CMK (cell line): ENCODE measurements around the gene POLR2C.
"Not testable (repeated sequence)": the region's sequence is repeated elsewhere in the genome, so short reads cannot be mapped to it uniquely, and the experiment has no call there.

Experiments
- DNase-seq: peaks from one replicate; pipeline ENCODE4 v3.0.0-alpha.2; 2010; ENCODE audit warnings: low read depth

POLR2C gene

DNA sequence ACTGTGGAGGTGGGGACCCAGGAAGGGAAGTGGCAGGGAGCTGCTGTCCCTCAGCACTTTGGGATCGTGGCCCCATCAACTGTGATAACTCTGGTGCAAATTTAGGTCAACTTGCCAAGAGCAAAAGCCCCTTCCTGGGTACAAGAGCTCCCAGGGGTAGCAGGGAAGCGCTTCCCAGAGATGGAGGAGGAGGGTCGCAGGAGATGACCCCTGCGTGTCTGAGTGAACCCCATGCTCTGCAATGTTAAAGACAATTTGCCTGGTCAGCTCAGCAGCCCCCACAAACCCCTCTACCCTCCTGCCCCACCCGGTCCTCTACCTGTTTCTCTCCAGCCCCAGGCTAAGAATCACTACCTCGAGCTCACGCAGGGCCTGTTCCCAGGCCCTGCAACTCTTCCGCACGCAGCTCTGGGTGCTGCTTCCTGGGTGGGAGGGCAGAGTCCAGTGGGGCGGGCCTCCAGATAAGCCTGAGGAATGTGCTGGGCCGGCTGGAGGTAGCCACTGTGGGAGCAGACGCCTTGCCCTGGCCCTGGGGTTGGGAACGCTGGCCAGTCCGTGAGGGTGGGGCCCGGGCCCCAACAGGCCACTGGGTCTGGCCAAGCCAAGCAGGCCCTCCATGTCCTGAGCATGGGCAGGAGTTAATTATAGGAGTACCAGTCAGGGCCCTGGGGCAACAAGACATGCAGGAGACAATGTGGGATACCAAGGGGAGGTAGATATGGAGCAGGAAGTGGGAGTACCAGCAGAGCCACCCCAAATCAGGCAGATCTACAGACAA is 17.7 kb downstream of the POLR2C start:
- no peak for DNase-seq

DNA sequence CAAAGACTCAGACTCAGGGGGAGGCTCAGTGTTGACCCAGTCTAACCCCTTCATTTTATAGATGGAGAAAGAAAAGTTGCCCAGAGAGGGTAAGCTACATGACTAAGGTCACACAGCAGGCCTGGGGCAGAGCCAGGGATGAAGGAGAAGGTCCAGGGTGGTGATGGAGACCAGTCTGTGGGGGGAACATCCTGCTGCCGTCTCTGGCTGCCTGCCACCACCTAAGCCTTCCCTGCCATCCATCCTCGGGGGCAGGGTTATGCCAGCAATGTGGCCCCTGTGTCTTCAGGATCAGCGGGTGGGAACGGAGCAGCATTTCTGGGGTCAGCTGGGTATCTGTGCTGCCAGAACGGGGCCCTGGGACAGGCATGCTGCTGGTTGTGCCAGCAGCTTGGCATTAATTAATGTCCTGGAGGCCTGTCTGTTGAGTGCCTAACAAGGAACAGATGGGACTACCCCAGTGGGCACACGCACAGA is 18.3 kb downstream of the POLR2C start:
- no peak for DNase-seq

DNA sequence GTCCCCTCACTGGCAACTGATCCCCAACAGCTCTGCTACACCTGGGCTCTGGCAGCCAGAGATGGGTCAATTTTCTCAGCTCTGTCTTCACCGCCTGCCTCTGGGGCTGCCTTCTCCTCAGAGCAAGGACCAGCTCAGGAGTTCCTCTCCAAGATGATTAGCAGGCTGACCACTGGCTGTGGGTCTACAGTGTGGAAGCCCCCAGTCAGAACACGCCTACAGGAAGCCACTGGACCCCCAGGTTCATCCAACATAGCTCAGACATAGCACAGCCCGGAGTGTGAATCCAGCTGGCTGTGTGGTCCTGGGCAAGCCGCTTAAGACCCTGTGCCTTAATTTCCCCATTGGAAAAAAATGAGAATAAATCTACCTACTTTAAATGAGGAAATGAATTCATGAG is 18.9 kb downstream of the POLR2C start:
- DNase-seq: no peak

DNA sequence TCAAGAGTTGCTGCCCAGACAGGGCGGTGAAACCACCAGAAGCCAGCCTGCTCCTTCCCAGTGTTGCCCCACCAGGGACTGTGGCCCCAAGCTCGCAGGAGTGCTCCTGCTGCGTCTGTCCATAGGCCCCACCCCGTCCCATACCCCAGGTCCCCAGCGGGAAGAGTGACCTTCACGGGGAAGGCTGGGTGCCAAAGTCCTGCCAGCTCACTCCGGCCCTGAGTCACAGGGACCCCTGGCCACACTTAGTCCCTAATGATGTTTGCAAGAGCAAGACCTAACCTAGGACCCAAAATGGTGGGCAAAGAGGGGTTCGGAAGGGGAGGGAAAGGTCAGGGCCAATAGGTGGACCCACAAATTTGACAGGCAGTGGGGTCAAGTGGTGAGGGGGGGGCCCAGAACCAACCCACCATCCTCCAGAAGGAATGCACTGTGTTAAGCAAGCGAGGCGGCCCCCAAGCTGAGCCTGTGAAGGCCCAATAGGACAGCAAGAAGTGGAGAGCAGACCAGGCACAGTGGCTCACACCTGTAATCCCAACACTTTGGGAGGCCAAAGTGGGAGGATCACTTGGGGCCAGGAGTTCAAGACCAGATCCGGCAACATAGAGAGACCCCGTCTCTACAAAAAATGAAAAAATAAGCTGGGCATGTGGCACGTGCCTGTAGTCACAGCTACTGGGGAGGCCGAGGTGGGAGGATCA is 20.5 kb downstream of the POLR2C start:
- no peak for DNase-seq

DNA sequence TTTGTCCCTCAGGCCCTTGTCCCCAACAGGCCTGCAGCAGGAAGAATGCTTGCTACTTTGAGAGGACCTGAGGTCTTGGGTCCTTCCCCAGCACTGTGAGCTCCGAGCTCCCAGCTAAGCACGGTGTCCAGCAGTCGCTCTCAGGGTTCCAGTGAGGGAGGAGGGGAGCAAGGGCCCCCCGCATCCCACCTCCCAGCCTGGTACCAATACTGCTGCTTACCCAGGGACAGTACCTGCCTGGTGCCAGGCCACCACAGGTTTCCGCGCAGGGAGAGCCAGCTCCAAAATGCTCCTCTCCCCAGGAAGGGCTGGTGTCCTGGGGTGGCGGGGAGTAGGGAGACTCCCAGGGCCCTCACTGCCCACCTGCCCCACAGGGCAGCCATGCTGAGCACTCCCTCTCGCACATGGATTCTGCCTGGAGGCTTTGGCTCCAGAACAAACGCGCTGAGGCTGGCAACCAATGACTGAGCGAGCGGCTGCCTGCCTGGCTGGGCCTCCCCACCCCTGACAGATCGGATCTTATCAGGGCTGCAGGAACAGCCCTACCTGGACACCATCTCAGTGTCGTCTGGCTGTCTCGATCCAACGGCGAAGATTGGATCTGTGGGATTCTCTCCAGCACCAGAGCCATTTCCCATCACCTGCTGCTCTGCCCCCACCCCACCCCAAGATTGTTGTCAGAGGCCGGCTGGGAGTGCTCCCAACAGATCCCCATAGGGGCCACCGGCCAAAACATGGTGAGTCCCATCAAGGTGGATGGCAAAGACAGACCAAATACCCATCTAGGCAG is 21.4 kb downstream of the POLR2C start:
- no peak for DNase-seq

DNA sequence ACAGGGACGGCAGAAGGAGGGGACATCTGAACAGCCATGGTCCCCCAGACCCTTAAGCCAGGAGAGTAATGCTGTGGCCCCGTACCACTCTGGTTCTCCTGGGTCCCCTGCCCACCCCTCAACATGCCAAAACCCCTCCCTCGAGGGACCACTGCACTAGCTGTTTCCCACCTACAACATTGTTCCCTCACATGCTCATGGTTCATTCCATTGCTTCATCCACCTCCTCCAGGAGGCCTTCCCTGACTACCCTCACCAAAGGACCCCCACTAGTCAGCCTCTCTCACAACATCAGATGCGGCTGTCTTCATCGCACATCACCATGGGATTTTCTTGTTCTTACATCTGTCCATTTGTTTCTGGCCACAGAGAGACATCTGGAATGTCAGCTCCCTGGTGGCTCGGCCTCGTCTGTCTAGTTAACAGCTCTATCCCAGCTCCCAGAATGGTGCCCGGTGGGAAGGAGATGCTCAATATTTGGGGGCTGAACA is 22.1 kb downstream of the POLR2C start:
- no peak for DNase-seq

DNA sequence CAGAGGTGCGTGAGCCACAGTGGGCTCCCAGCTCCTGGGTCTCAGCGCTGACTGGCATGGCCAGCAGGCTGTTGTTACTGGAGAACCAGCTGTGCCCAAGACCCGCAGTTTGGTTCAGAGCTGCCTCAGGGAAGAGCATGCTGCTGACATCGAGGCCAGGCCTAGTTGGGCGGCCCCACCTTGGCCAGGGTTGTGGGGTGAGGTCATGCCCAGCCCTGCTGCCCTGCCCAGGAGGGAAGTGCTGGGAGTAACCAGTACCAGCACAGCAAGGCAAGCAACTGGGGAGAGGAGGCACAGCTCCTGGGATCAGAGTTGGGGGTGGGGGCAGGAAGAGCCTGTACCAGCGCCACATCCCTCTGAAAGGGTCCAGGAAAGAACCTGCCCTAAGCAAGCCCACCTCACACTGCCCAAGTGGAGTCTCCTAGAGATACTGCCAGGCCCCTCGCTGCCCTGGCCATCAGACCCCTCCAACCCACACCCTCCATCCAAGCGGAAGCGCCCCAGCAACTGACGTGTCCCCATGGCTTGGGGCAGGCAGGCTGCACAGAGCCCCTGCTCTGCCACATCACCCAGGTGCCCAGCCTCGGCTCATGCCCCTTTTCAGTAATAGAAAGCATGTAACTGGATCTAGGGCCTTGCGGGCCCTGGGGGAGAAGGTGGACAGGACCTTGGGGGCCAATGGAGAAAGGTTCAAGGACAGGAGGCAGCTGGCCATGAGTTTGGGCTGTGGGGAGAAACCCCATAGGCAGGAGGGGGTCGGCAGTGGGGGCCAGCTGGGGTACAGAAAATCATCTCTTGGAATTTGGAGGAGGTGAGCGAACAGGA is 22.8 kb downstream of the POLR2C start:
- no peak for DNase-seq

DNA sequence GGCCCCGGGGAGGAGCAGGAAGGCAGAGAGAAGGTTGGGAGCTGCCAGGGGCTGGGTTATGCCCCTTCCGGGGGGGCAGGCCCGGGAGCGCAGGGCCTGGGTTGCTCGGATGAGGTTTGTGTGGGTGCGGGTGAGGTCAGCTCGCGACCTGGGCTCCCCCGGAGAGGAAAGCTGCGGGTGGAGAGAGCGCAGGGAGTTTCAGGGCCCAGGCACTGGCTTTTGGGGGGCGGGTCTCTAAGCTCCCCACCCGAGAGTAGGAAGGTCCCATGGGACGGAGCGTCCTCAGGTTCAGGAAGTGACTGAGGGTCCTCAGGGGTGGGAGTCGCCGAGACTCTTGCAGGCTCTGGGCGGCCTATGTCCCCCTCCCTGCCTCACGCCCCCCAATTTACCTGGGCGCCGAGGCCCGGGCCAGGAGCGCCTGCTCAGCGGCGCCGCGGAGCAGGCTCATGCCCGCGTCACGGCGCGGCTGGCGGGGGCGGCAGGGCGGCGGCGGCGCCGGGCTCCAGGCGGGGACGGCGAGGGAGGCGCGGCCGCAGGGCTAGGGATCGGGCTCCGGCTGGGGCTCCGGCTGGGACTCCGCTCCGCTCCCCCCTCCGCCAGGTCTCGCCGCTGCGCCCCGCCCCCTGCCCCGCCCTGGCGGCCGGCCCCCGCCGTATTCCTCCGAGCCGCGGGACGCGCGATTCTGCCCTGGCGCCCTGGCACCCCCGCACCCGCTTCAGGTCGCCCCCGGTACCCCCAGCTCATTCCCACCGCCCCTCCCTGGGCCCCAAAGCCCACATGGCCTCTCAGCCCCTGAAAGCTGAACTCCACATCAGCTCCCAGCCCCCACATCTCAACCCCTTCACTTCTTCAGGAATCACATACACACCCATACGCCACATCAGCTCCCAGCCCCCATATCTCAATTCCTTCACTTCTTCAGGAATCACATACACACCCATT is 23.7 kb downstream of the POLR2C start, which contains the start of gene DOK4:
DOK4 (minus strand) TSS at position 578 of the 942 bp plus-strand sequence. CDS start 6,986 bp downstream, outside the sequence.
- DNase-seq: no peak

DNA sequence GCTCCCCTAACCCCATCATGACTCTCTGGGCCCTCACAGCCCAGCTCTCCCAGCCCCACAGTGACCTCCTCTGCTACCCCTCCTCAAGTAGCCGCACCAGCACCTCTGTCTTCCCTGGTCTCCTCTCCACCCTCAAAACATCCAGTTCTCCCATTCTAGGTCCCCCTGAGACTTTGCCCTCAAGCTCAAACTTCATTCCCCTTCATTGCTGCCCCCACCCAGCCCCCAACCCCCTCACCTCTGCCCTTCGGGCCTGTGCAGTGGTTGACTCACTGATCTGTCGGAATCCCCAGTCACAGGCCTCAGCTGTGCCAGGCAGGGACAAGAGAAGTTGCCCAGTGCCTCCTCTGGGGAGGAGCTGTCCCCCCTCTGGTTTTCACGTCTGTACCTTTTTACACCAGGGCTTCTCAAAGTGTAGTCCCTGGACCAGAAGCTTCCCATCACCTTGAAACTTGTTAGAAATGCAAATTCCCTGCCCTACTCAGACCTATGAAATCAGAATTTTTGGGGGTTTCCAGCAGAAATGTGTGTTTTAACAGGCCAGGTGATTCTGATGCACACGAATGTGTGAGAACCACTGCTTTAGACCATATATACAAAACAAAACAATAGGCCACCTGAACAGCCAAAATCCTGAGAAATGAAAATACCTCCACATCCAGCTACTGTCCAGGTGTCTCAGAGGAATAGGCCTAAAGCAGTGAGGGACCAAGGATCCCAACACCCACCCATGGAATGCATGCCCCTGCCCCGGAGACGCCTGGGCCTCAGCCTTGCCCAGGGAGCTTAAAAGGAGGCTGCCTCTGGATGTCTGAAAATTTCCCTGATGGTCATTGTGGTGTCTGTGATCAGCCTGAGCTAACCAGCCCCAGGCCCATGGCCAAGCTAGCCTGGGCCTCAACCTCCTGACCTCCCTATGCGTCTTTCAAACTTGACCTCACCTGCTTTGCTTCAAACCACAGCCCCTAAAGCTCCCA is 24.7 kb downstream of the POLR2C start:
- DNase-seq: no peak

DNA sequence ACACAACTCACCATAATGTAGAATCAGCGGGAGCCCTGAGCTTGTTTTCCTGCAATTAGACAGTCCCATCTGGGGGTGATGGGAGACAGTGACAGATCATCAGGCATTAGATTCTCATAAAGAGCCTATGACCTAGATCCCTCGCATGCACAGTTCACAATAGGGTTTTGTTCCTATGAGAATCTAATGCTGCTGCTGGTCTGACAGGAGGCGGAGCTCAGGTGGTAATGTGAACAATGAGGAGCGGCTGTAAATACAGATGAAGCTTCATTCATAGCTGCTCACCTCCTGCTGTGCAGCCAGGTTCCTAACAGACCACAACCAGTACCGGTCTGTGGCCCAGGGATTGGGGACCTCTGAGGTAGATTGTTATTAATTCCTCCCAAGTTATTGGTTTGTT is 26.8 kb downstream of the POLR2C start:
- no peak for DNase-seq

DNA sequence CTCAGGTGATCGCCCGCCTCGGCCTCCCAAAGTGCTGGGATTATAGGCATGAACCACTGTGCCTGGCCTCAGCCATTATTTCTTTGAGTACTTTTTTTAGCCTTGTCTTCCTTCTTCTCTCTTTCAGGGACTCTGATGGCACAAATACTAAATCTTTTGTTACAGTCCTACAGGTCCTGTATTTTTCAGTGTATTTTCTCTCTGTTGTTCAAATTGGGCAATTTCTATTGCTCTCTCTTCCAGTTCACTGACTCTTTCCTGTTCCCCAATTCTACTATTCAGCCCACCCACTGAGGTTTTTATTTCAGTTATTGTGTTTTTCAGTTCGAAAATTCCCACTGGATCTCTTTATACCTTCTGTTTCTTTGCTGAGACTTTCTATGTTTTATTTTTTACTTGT is 31.3 kb downstream of the POLR2C start:
- no peak for DNase-seq

DNA sequence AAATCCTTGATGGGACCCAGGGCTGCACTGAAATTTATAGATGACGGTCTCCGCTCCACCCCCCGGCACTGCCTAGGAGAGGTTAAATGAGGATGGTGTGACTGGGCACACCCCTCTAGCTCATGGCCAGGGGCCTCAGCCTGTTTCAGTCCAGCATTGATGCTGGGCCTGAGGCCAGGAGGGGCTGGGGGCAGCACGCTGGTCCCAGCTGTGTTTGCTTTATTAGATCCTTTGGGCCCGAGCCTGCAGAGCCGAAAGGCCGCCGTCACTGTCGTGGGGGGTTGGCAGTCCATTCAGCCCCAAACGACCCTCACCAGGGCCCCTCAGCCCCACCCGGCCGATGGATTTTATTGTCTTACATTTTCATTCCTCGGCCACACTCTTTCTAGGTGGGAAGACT is 34.6 kb downstream of the POLR2C start:
- no peak for DNase-seq

DNA sequence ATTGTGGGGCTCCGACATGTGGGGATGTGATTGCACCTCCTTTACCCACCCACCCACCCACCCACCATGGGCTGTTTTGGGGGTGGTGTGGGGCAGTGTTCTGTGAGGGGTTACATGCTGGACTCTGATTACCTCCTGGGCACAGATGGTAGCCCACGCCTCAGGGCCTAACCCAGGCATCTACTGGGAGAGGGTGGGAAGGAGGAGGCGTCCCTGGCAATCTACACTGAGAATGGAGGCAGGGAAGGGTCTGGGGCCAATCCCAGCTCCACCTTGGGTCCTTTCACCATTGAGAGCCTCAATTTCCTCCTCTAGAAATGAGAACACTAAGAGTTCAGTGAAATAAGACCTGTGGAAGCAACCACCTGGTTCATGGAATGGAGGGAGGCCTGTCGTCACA is 35.6 kb downstream of the POLR2C start:
- DNase-seq: no peak

DNA sequence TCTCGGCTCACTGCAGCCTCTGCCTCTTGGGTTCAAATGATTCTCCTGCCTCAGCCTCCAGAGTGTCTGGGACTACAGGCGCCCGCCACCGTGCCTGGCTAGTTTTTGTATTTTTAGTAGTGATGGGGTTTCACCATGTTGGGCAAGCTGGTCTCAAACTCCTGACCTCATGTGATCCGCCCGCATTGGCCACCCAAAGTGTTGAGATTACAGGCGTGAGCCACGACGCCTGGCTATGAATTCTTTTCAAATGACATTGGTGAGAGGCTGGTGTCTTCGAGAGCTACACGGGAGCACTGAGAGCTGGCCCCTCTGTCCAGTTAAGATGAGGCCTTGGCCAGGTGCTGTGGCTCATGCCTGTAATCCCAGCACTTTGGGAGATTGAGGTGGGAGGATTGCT is 37.5 kb downstream of the POLR2C start:
- DNase-seq: not testable (repeated sequence)

DNA sequence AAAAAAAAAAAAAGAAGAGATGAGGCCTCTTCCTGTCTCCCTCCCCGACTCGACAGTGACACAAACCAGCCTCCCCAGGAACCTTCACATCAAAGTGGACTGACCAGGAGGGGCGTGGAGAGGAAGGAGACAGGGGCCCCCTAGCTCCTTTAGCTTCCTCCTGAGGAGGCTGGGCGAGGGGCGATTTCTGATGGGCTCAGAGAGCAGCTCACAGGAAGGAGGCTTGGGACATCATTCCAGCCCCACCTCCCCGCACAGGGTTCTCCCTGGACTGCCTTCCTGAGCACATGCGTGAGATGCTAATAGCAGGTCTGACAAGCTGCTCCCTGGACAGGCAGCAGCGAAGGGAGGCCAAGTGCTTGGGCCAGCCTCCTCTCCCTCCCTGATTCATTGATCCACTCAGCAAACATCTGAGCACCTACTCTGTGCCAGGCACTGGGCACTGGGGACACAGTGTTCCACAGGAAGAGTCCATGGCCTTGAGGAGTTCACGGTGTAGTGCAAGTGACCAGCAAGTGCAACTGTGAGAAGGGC is 38.2 kb downstream of the POLR2C start:
- peak; percentile 89 for DNase-seq

DNA sequence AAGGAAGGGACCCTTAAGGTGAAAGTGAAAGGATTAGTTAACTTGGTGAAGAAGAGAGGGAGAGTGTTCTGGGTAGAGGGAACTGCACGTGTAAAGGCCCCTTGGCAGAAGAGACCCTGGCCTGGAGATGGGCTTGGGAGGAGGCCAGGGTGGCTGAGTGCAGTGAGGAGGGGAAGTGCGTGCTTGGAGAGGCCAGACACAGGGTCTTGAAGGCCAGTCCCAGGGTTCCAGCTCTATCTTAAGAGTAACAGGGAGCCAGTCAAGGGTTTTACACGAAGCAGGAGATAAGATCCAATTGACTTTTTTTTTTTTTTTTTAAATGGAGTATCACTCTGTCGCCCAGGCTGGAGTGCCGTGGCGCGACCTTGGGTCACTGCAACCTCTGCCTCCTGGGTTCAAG is 39.0 kb downstream of the POLR2C start:
- no peak for DNase-seq

DNA sequence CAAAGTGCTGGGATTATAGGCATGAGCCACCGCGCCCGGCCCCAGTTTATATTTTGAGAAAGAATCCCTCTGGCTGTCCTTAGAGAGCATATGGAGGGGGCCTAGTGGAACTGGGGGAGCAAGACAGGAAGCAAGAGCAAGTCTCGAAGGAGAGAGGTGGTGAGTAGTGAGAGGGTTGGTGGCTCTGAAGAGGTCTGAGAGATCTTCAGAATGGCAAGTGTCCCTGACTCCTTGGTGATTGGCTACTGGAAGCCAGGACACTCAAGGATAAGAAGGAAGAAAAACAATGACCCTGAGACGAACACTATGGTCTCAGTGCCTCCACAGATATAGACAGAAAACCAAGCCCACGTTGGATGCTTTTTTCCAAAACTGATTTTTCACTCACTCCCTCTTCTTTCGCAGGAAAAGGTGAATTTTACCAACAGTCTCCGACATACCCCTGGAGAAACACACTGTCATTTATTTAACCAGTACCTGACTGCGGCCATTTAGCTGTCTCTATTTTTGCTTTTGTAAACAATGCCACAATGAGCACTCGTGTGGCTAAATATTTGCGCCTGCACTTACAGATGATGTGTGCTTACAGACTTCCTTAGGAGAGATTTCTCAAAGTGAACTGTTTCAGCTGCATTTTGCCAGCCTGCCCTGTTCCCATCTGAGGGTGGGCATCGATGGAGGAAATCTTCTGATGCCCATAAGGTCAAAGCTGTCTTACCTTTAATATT is 39.7 kb downstream of the POLR2C start:
- DNase-seq: no peak

DNA sequence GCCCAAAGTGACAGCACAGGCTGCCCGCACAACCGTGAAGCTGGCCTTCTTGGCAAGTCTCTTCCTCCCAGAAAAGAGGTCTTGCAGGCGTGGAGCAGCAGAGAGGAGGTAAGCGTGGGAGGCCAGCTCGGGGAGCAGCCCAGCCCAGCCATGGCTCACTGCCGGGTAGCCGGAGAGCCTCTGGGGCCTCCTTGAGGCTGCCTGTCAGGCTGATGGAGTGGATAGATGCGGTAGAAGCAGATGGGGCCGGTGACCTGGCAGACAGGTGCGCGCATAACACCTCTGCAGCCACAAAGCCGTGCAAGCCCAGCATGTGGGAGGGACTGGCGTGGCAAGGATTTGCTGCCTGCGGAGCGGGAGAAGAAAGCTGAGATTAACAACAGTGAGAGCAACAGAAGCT is 40.9 kb downstream of the POLR2C start:
- no peak for DNase-seq
